GM12874 (cell line): ENCODE measurements around the gene ZSCAN12.

Experiments used
- TF ChIP-seq, protein P1 (sequence below): IDR thresholded peaks from 2 replicates; pipeline ENCODE4 v1.5.1; 2011; ENCODE audit warnings: low read depth, mild to moderate bottlenecking, control low read depth, low read length, moderate library complexity; ENCODE audit not compliant: insufficient read depth

ZSCAN12 gene

DNA sequence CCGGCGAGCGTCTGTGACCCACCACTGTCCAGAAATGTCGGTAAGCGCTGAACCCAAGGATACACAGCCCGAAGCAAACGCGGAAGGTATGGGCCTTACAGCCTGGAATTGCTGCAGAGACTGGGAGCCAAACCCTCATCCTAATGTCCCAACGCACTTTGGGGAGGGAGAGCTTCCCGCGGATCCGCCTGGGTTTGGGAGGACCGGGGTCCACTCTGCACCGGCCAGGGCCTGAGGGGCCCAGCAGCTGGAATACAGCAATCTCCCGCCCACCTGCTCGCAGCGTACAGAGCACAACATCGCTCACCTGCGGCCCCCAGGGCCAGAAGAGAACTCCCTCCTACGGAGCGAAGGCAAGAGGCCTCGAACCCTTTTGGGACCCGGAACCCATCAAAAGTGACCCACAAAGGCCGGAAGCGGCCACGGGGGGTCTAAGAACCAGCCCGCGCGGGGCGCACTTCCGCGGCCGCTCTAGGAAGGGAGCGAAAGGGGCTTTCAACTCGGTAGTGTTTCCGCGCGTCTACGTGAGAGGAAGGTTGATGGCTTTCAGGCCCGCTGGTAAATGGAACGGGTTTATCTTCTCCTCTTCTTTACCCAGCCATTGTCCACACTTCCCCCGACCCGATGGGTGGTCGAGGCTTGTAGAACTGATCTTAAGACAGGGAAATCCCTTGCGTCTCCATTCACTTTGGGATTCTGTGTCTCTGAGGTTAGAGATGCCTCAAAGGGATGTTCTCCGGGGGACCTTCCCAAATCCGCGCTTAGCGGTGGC lies at the start of gene ZSCAN12:
Gene ZSCAN12, minus strand, starts transcription at position 398 of the 772 bp plus-strand sequence. CDS start 1,342 bp downstream, outside the sequence.
- TF ChIP-seq, protein P1, sequence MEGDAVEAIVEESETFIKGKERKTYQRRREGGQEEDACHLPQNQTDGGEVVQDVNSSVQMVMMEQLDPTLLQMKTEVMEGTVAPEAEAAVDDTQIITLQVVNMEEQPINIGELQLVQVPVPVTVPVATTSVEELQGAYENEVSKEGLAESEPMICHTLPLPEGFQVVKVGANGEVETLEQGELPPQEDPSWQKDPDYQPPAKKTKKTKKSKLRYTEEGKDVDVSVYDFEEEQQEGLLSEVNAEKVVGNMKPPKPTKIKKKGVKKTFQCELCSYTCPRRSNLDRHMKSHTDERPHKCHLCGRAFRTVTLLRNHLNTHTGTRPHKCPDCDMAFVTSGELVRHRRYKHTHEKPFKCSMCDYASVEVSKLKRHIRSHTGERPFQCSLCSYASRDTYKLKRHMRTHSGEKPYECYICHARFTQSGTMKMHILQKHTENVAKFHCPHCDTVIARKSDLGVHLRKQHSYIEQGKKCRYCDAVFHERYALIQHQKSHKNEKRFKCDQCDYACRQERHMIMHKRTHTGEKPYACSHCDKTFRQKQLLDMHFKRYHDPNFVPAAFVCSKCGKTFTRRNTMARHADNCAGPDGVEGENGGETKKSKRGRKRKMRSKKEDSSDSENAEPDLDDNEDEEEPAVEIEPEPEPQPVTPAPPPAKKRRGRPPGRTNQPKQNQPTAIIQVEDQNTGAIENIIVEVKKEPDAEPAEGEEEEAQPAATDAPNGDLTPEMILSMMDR, result peak; percentile 52

DNA sequence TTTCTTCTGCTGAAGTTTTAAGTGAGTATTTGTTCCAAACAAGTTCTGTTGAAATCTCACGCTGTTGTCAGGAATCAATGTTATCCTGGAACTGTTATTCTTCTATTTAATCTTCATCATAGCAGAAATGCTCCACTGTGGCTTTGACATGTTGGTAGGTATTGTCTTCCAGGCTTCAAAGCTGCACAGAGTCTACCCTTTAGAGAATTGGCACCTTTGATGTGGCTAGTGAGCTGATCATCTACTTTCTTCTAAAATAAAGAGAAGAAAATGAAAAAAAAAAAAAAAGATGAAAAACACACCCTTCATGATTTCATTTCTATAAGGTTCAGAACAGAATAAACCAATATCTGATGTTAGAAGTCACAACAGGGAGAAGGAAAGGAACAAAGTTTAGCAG lies 49.5 kb upstream of the ZSCAN12 start:
- TF ChIP-seq, protein P1, result no peak

DNA sequence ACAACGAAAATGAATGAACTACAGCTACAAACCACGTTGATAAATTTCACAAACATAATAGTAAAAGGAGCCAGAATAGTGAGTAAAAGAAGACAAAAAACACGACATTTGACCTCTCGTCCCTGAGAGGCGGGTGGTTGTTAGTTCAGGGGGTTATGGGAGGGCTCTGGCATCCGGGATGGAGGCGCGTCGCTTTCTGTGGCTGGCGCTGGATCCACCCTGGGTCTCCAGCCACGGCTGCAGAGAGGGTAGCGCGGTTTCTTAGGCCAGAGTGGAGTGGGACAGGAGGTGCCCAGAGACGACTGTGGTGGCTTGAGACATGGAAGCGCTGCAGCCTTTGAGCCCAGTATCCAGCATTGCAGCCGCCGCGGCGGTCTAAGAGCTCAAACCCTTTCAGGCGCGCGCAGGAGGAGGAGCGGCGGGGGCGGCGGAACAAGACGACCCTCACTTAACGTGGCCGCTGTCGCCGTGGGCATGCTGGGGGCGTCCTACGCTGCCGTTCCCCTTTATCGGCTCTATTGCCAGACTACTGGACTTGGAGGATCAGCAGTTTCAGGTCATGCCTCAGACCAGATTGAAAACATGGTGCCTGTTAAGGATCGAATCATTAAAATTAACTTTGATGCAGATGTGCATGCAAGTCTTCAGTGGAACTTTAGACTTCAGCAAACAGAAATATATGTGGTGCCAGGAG lies 47.4 kb upstream of the ZSCAN12 start:
- TF ChIP-seq, protein P1, result no peak

DNA sequence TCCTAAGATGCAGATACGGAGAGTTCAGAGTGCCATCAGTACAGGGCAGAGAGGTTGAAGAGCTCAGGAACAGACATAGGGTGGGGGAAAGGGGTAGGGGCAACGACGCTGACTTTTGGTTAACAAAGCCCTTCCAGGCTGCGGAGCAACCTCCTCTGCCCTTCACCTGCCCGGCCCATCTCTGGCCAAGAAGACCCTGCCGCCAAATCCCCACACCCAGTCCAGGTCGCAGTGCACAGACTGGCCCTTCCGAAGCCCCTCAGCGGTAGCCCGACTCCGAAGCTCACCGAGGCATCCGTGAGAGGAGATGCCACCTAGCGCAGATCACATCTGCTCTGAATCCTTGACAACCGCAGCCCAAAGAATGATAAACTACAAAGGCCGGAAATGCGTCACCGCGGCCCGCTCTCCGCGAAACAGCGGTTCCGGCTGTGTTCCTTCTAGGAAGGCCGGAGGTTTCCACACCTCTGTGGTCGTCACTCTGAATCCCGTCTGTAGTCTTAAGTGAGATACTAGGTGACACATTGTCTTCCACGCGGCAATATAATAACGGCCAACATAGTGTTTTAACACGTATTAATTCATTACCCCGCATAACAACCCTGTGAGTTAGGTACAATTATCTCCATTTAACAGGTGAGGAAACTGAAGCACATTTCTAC lies 43.7 kb upstream of the ZSCAN12 start, which contains the start of gene ZSCAN23:
Gene ZSCAN23, minus strand, starts transcription at position 380 of the 662 bp plus-strand sequence. CDS start 7,225 bp downstream, outside the sequence.
- TF ChIP-seq, protein P1, result no peak

DNA sequence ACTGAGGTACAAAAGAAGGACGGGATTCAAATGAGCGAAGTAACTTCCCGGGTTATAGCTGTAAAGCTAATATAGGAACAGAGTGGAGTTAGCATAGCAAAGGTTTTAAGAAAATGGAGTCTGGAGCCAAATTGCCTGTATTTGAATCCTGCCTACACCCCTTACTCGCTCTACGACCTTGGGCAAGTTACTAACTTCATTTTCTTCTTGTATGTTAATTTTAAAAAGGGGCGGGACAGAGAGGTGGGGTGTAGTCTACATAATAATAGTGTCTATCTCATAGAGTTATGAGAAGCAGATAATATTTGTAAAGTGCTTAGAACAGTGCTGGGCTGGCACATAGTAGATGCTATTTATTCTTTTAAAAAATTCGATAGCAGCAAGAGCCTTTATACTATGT lies 43.0 kb upstream of the ZSCAN12 start:
- TF ChIP-seq, protein P1, result no peak

DNA sequence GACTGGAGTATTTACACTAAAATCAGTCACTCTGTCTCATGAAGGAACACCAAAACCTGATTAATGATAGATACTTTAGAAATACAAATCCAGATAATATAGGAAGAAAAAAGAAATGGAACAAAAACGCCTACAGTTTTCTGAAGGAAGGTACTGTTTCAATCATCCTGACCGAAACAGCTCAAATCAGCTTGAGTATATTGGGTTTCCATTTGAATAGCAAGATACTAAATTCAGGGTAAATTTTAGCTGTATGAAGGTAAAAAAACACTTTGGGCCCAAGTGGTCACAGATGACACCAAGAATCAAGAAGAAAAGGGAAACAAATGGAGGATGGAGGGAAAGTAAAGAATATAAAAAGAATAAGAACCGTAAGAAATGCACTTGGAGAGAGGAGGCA lies 36.9 kb upstream of the ZSCAN12 start:
- TF ChIP-seq, protein P1, result no peak

DNA sequence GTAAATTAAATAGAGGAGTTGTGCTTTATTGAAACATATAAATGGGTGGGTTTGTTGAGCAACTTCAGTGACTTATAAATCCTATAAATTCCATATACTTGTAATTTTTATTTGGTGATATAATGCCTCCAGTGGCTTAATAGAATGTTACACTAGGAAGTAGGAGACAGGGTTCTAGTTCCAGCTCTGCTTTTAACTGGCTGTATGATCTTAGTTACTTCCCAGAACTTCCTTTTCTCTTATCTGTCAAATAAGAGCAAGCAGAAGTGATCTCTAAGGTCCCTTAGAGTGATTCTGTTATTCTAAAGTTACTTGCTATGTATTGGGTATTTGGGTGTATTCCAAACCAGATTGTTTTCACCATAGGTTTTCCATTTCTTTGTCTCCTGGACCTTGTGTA lies 33.6 kb upstream of the ZSCAN12 start:
- TF ChIP-seq, protein P1, result no peak
